ENCODE data around the gene CFAP46. TPM values are rescaled to one million over a fixed set of nuclear protein-coding genes. Genes with fewer than 3 reads are reported as not detected.
"Not testable (repeated sequence)": the region's sequence is repeated elsewhere in the genome, so short reads cannot be mapped to it uniquely, and the experiment has no call there.

CFAP46 gene
- total RNA-seq, 1 donor from 2014 or later = 0.85 TPM

GRCh38 chr10:132898391-132899053, 43.8 kb downstream of the CFAP46 start:
- DNase-seq = no peak

GRCh38 chr10:132897516-132898381, 44.6 kb downstream of the CFAP46 start:
- no peak for DNase-seq

- peak; percentile 10 for DNase-seq
Observed at GRCh38 chr10:132893786-132894185, 48.6 kb downstream of the CFAP46 start.

GRCh38 chr10:132893090-132893489, 49.3 kb downstream of the CFAP46 start:
- DNase-seq = no peak

GRCh38 chr10:132892004-132892403, 50.4 kb downstream of the CFAP46 start:
- DNase-seq = no peak

GRCh38 chr10:132891368-132891767, 51.0 kb downstream of the CFAP46 start:
- no peak for DNase-seq

- DNase-seq = no peak
Observed at GRCh38 chr10:132890301-132890700, 52.1 kb downstream of the CFAP46 start.

- no peak for DNase-seq
Observed at GRCh38 chr10:132889556-132889955, 52.8 kb downstream of the CFAP46 start.

- no peak for DNase-seq
Observed at GRCh38 chr10:132888898-132889490, 53.4 kb downstream of the CFAP46 start.

- not testable (repeated sequence) for DNase-seq
Observed at GRCh38 chr10:132888446-132888845, 53.9 kb downstream of the CFAP46 start.

GRCh38 chr10:132886211-132887099, 55.9 kb downstream of the CFAP46 start:
- DNase-seq = no peak

- no peak for DNase-seq
Observed at GRCh38 chr10:132885451-132886210, 56.7 kb downstream of the CFAP46 start.

GRCh38 chr10:132884691-132885271, 57.6 kb downstream of the CFAP46 start:
- no peak for DNase-seq

- DNase-seq = no peak
Observed at GRCh38 chr10:132884041-132884440, 58.3 kb downstream of the CFAP46 start.

GRCh38 chr10:132883391-132883881, 58.9 kb downstream of the CFAP46 start:
- no peak for DNase-seq

- no peak for DNase-seq
Observed at GRCh38 chr10:132882069-132882951, 60.1 kb downstream of the CFAP46 start.

GRCh38 chr10:132881186-132881920, 61.0 kb downstream of the CFAP46 start:
- no peak for DNase-seq

- no peak for DNase-seq
Observed at GRCh38 chr10:132880128-132880981, 62.0 kb downstream of the CFAP46 start.
